H1 (cell line): ENCODE results near the gene RPS6KB2. TPM values are rescaled to one million over a fixed set of nuclear protein-coding genes. Genes with fewer than 3 reads are reported as not detected.

Source experiments
- CTBP2 ChIP-seq: IDR thresholded peaks from 2 replicates; pipeline ENCODE4 v1.7.0; 2011; ENCODE audit warnings: borderline replicate concordance, mild to moderate bottlenecking, moderate library complexity, mixed read lengths, low read length; ENCODE audit not compliant: insufficient read depth, insufficient read length
- POU5F1 ChIP-seq: IDR thresholded peaks from 2 replicates; pipeline ENCODE4 v1.6.1; 2011; ENCODE audit warnings: low read depth, mild to moderate bottlenecking, low read length, moderate library complexity
- SIN3A ChIP-seq, 2 experiments: IDR thresholded peaks in 1 of 2; conservative IDR thresholded peaks in 1 of 2; 2 replicates each; pipeline ENCODE4 v1.6.1; 2011 to 2012; ENCODE audit warnings: low read length in 2 of 2, improper control_type of control experiment in 1 of 2, low read depth in 1 of 2, mild to moderate bottlenecking in 1 of 2
- TAF1 ChIP-seq: IDR thresholded peaks from 2 replicates; pipeline ENCODE4 v1.6.1; 2011; ENCODE audit warnings: mild to moderate bottlenecking, low read depth, low read length
- polyA plus RNA-seq, 7 experiments: library from polyadenylated mRNA; depleted of rRNA in 3 of 7; stranded (reverse) in 5 of 7; unstranded in 2 of 7; fragments of >200 nt in 5 of 7; fragments of 200-250 nt in 2 of 7; gene quantifications; 1 replicate in 5 of 7; 2 replicates in 1 of 7; 4 replicates in 1 of 7; pipeline versions ENCODE4 v1.2.1 to v1.2.3, GENCODE V29; 2011 to 2013; ENCODE audit warnings: missing spikeins in 2 of 7, mixed read lengths in 2 of 7
- total RNA-seq: library from RNA; stranded (reverse); fragmentation: NEBNext Ultra II Directional; extraction: Animal tissue kit (Norgen Biotek cat#: 25700); gene quantifications from 2 replicates; pipeline ENCODE4 v1.2.1, GENCODE V29; 2021

RPS6KB2 gene
- total and polyA plus RNA-seq, 2 of the 8 experiments (the other 6 are each of a cell fraction or from before 2014, with no cell fraction given), result 41.0 to 47.1 TPM

GRCh38 chr11:67404515-67405195, 23.6 kb upstream of the RPS6KB2 start (continued):
- TF ChIP-seq SIN3A (conservative IDR thresholded peaks at IDR 0.05 in 1 of 2, IDR thresholded peaks at IDR 0.05 in 1 of 2; ENCODE audit: low read depth in 1 of 2, low read length in 2 of 2) (no peak), CTBP2 (no peak), TAF1 (no peak), POU5F1 (no peak)
